Hepatocyte (in vitro differentiated cells): ENCODE data around the gene VPS4A. TPM values are rescaled to one million over a fixed set of nuclear protein-coding genes. Genes with fewer than 3 reads are reported as not detected.

Experiments
- DNase-seq: peaks from one replicate; pipeline ENCODE4 v3.0.0-alpha.2; 2016; ENCODE audit warnings: low spot score
- H2AFZ ChIP-seq: fragments of 200-600 bp; sonication (generic); 2 replicates; pipeline ENCODE4 v1.6.0; 2016; ENCODE audit warnings: antibody characterized with exemption, mild to moderate bottlenecking
- H3K27ac ChIP-seq: fragments of 200-600 bp; sonication (generic); 2 replicates; pipeline ENCODE4 v1.5.1; 2016; ENCODE audit warnings: mild to moderate bottlenecking
- H3K27me3 ChIP-seq: fragments of 200-600 bp; sonication (generic); 2 replicates; pipeline ENCODE4 v1.6.1; 2016
- H3K36me3 ChIP-seq: fragments of 200-600 bp; sonication (generic); replicated peaks from 2 replicates; pipeline ENCODE4 v1.5.1; 2016; ENCODE audit warnings: low read depth; ENCODE audit not compliant: insufficient read depth
- H3K4me1 ChIP-seq: fragments of 200-600 bp; sonication (generic); 2 replicates; pipeline ENCODE4 v1.5.1; 2016; ENCODE audit warnings: mild to moderate bottlenecking, moderate library complexity; ENCODE audit not compliant: insufficient read depth
- H3K4me2 ChIP-seq: fragments of 200-600 bp; sonication (generic); 2 replicates; pipeline ENCODE4 v1.6.0; 2016
- H3K4me3 ChIP-seq: fragments of 200-600 bp; sonication (generic); 2 replicates; pipeline ENCODE4 v1.5.1; 2016; ENCODE audit warnings: mild to moderate bottlenecking
- H3K79me2 ChIP-seq: fragments of 200-600 bp; sonication (generic); 2 replicates; pipeline ENCODE4 v1.6.0; 2017; ENCODE audit warnings: mild to moderate bottlenecking
- H3K9me2 ChIP-seq: fragments of 200-600 bp; sonication (generic); replicated peaks from 2 replicates; pipeline ENCODE4 v1.6.0; 2017; ENCODE audit warnings: mild to moderate bottlenecking; ENCODE audit not compliant: insufficient read depth
- H3K9me3 ChIP-seq: fragments of 200-600 bp; sonication (generic); 2 replicates; pipeline ENCODE4 v1.5.1; 2016; ENCODE audit warnings: low read depth, mild to moderate bottlenecking
- H4K20me1 ChIP-seq: fragments of 200-600 bp; sonication (generic); 2 replicates; pipeline ENCODE4 v1.6.0; 2016; ENCODE audit warnings: mild to moderate bottlenecking; ENCODE audit not compliant: insufficient read depth, poor library complexity, severe bottlenecking
- EZH2 ChIP-seq: fragments of 200-600 bp; sonication (generic); IDR thresholded peaks from 2 replicates; pipeline ENCODE4 v1.6.1; 2016; ENCODE audit warnings: antibody characterized with exemption, mild to moderate bottlenecking, borderline replicate concordance
- EZH2phosphoT487 ChIP-seq: fragments of 200-600 bp; sonication (generic); IDR thresholded peaks from one replicate; pipeline ENCODE4 v1.6.1; 2018; ENCODE audit warnings: antibody characterized with exemption, mild to moderate bottlenecking, low read depth, moderate library complexity; ENCODE audit not compliant: unreplicated experiment, severe bottlenecking
- WGBS: methylation state at CpG from one replicate; pipeline ENCODE4 v1.1.6; 2016; ENCODE audit warnings: low lambda C conversion rate; ENCODE audit errors: missing lambda C conversion rate; 5-methylcytosine and 5-hydroxymethylcytosine counted together
- polyA plus RNA-seq: library from polyadenylated mRNA; unstranded; fragments of >200 nt; fragmentation: Nextera tagmentation; extraction: Ambion mirVana; gene quantifications from 2 replicates; pipeline ENCODE4 v1.2.1, GENCODE V29; 2016
- total RNA-seq: library from RNA; depleted of rRNA; stranded (reverse); fragments of >200 nt; gene quantifications from 2 replicates; pipeline ENCODE4 v1.2.3, GENCODE V29; 2014
- TF ChIP-seq, protein P1 (sequence below): fragments of 200-600 bp; sonication (generic); IDR thresholded peaks from 2 replicates; pipeline ENCODE4 v1.5.1; 2016; ENCODE audit warnings: antibody characterized with exemption, mild to moderate bottlenecking; ENCODE audit not compliant: poor library complexity

Gene VPS4A
- total and polyA plus RNA-seq, 2 experiments from 2014 or later = 19.9 to 36.9 TPM

DNA sequence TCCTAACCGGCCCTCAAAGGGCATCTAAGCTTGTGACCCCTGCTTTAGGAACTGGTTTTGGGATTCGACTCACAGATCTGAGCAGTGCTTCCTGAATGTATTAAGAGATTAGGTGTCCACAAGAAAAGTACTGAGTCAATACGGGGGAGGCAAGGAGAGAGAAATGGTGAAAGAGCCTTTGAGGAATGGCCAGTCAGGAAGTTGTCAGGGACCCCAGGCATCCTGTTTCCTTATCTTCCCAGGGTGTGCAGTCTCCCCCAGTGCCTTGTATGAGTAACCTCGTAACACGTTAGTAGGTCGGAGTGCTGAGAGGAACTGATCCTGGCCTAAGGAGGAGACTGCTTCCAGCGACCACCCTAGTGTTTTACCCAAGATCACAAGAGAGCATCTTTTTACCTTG is 56.8 kb downstream of the VPS4A start:
- peak; percentile 13 for DNase-seq
- Histone ChIP-seq H3K4me3 (no peak overlapping the region), H4K20me1 (no peaks in the 10 kb centered on the region), H3K36me3 (no peaks in the 10 kb centered on the region), H3K4me1 (no peaks in the 10 kb centered on the region), H2AFZ (no peak overlapping the region), H3K9me2 (no peaks in the 10 kb centered on the region), H3K79me2 (peaks cover 12% of the 10 kb centered on the region), H3K27me3 (no peaks in the 10 kb centered on the region), H3K27ac (peak overlapping the region; percentile 61), H3K9me3 (no peaks in the 10 kb centered on the region), H3K4me2 (no peak overlapping the region)
- WGBS = 68% methylated on average over 7 of the region's 7 CpGs
- TF ChIP-seq EZH2phosphoT487 = no peak
- TF ChIP-seq, protein P1, sequence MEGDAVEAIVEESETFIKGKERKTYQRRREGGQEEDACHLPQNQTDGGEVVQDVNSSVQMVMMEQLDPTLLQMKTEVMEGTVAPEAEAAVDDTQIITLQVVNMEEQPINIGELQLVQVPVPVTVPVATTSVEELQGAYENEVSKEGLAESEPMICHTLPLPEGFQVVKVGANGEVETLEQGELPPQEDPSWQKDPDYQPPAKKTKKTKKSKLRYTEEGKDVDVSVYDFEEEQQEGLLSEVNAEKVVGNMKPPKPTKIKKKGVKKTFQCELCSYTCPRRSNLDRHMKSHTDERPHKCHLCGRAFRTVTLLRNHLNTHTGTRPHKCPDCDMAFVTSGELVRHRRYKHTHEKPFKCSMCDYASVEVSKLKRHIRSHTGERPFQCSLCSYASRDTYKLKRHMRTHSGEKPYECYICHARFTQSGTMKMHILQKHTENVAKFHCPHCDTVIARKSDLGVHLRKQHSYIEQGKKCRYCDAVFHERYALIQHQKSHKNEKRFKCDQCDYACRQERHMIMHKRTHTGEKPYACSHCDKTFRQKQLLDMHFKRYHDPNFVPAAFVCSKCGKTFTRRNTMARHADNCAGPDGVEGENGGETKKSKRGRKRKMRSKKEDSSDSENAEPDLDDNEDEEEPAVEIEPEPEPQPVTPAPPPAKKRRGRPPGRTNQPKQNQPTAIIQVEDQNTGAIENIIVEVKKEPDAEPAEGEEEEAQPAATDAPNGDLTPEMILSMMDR = no peak
- TF ChIP-seq EZH2 = no peak

DNA sequence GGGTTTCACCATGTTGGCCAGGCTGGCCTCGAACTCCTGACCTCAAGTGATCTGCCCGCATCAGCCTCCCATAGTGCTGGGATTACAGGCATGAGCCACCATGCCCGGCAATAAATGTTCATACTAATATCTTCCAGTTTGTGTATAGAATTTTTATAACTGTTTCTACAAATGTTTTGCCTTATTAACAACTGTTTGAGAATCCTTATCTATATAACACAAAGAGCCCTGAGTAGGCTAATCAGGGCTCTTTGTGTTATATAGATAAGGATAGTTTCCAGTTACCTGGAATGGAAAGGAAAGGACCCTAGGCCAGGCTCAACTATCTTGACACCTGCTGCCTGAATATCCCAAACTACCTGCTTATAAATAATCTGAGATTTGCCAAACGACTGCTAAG is 57.7 kb downstream of the VPS4A start:
- 78% methylated on average over 4 of the region's 4 CpGs for WGBS
- Histone ChIP-seq H3K4me2 (no peak overlapping the region), H3K36me3 (no peaks in the 10 kb centered on the region), H3K27me3 (no peaks in the 10 kb centered on the region), H4K20me1 (peaks cover 5% of the 10 kb centered on the region), H3K9me3 (no peaks in the 10 kb centered on the region), H2AFZ (no peak overlapping the region), H3K27ac (peak overlapping the region; percentile 61), H3K4me1 (peaks cover 7% of the 10 kb centered on the region), H3K4me3 (no peak overlapping the region), H3K9me2 (no peaks in the 10 kb centered on the region), H3K79me2 (peaks cover 12% of the 10 kb centered on the region)
- TF ChIP-seq, protein P1 = no peak
- TF ChIP-seq EZH2 = no peak
- TF ChIP-seq EZH2phosphoT487 = no peak
- no peak for DNase-seq

DNA sequence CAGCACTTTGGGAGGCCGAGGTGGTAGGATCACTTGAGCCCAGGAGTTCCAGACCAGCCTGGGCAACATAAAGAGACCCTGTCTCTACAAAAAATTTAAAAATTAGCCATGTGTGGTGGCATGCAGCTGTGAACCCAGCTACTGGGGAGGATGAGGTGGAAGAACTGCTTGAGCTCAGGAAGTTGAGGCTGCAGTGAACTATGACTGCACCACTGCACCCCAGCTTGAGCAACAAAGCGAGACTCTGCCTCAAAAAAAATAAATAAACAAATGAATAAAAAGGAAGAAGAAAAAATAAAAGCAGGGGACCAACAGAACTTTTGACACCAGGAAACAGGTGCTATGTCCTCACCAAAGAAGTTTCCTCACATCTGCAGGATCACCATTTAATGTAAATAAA is 60.4 kb downstream of the VPS4A start:
- no peak overlapping the region for H2AFZ ChIP-seq
- peaks cover 9% of the 10 kb centered on the region for H3K4me1 ChIP-seq
- peaks cover 5% of the 10 kb centered on the region for H4K20me1 ChIP-seq
- H3K27ac ChIP-seq = no peak overlapping the region
- H3K27me3 ChIP-seq = no peaks in the 10 kb centered on the region
- TF ChIP-seq, protein P1 = no peak
- TF ChIP-seq EZH2 (no peak), EZH2phosphoT487 (no peak)
- H3K9me3 ChIP-seq = no peaks in the 10 kb centered on the region
- no peak for DNase-seq
- no peak overlapping the region for H3K4me2 ChIP-seq
- no peaks in the 10 kb centered on the region for H3K36me3 ChIP-seq
- WGBS = 100% methylated on average over 2 of the region's 2 CpGs
- no peak overlapping the region for H3K4me3 ChIP-seq
- no peaks in the 10 kb centered on the region for H3K9me2 ChIP-seq
- H3K79me2 ChIP-seq = peaks cover 19% of the 10 kb centered on the region

DNA sequence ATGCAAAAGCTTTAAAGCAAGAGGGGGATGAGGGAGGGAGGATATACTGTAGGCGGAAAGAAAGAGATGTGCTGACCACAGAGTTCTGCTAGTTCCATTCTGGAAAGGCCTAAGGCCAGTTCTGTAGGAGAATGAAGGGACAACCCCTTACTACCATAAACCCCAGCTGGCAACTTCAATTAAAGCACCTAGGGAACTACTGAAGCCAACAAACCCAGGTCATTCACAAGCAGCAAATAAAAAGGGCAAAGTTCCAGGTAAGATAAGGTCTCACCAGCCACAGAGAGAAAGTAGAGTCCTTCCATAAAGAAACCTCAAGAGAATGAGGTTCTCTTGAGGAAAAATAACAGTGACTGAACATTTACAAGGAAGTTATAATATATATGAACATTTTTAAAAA is 61.9 kb downstream of the VPS4A start:
- no peak for TF ChIP-seq EZH2
- TF ChIP-seq, protein P1 = no peak
- TF ChIP-seq EZH2phosphoT487 = no peak
- DNase-seq = peak; percentile 54
- peaks cover 9% of the 10 kb centered on the region for H3K4me1 ChIP-seq
- H4K20me1 ChIP-seq = peaks cover 5% of the 10 kb centered on the region
- H3K27me3 ChIP-seq = no peaks in the 10 kb centered on the region
- no peaks in the 10 kb centered on the region for H3K9me3 ChIP-seq
- H3K4me2 ChIP-seq = no peak overlapping the region
- H3K36me3 ChIP-seq = no peaks in the 10 kb centered on the region
- H2AFZ ChIP-seq = no peak overlapping the region
- H3K4me3 ChIP-seq = no peak overlapping the region
- no peaks in the 10 kb centered on the region for H3K9me2 ChIP-seq
- H3K27ac ChIP-seq = no peak overlapping the region
- H3K79me2 ChIP-seq = peaks cover 19% of the 10 kb centered on the region
- 73% methylated on average over 1 of the region's 1 CpG for WGBS
